ENCODE measurements around the gene SCAMP2. TPM values are rescaled to one million over a fixed set of nuclear protein-coding genes. Genes with fewer than 3 reads are reported as not detected.
A peak's percentile ranks its signal among the peaks of the same experiment; 100 is the strongest.

The SCAMP2 gene
- total and polyA plus RNA-seq, 4 donors = 51.2 to 122 (median 82.7) TPM

- WGBS, 2 donors = 85% methylated on average over 11 to 15 of the region's 15 CpGs
- no peak for ATAC-seq (ENCODE audit: insufficient read depth, low FRiP score)
These were observed 35.6 kb downstream of the SCAMP2 start for GRCh38 chr15:74837482-74838136.

GRCh38 chr15:74836846-74837245, 36.3 kb downstream of the SCAMP2 start:
- no peak overlapping the region for H3K9ac ChIP-seq (ENCODE audit: insufficient read depth in 1 of 2, low read length in 2 of 2)
- 91% methylated on average over 7 of the region's 7 CpGs for WGBS, 2 donors
- TF ChIP-seq CTCF (IDR thresholded peaks at IDR 0.05; ENCODE audit: control extremely low read depth, extremely low read depth) = no peak

More at GRCh38 chr15:74837482-74838136, 35.6 kb downstream of the SCAMP2 start:
- H3K27ac ChIP-seq (ENCODE audit: low read depth in 1 of 2, low read length in 1 of 2) = no peak overlapping the region
- DNase-seq = no peak
- H3K9me3 ChIP-seq (ENCODE audit: control insufficient read depth in 4 of 4, insufficient read depth in 3 of 4, low read length in 3 of 4) = no peaks in the 10 kb centered on the region
- peaks cover 0 to 4% (median 0%) of the 10 kb centered on the region in 5 donors for H3K4me1 ChIP-seq (ENCODE audit: control insufficient read depth in 5 of 5, insufficient read depth in 5 of 5, low read length in 5 of 5)
- TF ChIP-seq CTCF (IDR thresholded peaks at IDR 0.05; ENCODE audit: control extremely low read depth, extremely low read depth) = no peak
- H3K27me3 ChIP-seq (ENCODE audit: control insufficient read depth in 3 of 3, insufficient read depth in 3 of 3, low read length in 2 of 3) = peaks cover 0 to 2% (median 0%) of the 10 kb centered on the region in 3 donors
- H3K4me3 ChIP-seq = no peak overlapping the region
- peaks cover 0 to 29% (median 0%) of the 10 kb centered on the region in 4 donors for H3K36me3 ChIP-seq (ENCODE audit: control insufficient read depth in 4 of 4, insufficient read depth in 4 of 4, low read length in 4 of 4)
- H3K9ac ChIP-seq (ENCODE audit: insufficient read depth in 1 of 2, low read length in 2 of 2) = no peak overlapping the region

GRCh38 chr15:74835312-74835823, 37.8 kb downstream of the SCAMP2 start:
- Histone ChIP-seq H3K27me3 (ENCODE audit: control insufficient read depth in 3 of 3, insufficient read depth in 3 of 3, low read length in 2 of 3) (peaks cover 0 to 4% (median 0%) of the 10 kb centered on the region in 3 donors), H3K36me3 (ENCODE audit: control insufficient read depth in 4 of 4, insufficient read depth in 4 of 4, low read length in 4 of 4) (peaks cover 0 to 29% (median 0%) of the 10 kb centered on the region in 4 donors), H3K4me3 (no peak overlapping the region), H3K9me3 (ENCODE audit: control insufficient read depth in 4 of 4, insufficient read depth in 3 of 4, low read length in 3 of 4) (no peaks in the 10 kb centered on the region), H3K9ac (ENCODE audit: insufficient read depth in 1 of 2, low read length in 2 of 2) (no peak overlapping the region), H3K27ac (ENCODE audit: low read depth in 1 of 2, low read length in 1 of 2) (no peak overlapping the region), H3K4me1 (ENCODE audit: control insufficient read depth in 5 of 5, insufficient read depth in 5 of 5, low read length in 5 of 5) (no peaks in the 10 kb centered on the region)
- ATAC-seq (ENCODE audit: insufficient read depth, low FRiP score) (no peak), DNase-seq (peak in 1 of 3 donors; percentile 46)
- TF ChIP-seq CTCF (IDR thresholded peaks at IDR 0.05; ENCODE audit: control extremely low read depth, extremely low read depth) = peak; percentile 42
- 30 to 47% methylated on average over 5 of the region's 5 CpGs for WGBS, 2 donors

More at GRCh38 chr15:74836846-74837245, 36.3 kb downstream of the SCAMP2 start:
- Histone ChIP-seq H3K27ac (ENCODE audit: low read depth in 1 of 2, low read length in 1 of 2) (no peak overlapping the region), H3K36me3 (ENCODE audit: control insufficient read depth in 4 of 4, insufficient read depth in 4 of 4, low read length in 4 of 4) (peaks cover 0 to 29% (median 0%) of the 10 kb centered on the region in 4 donors), H3K9me3 (ENCODE audit: control insufficient read depth in 4 of 4, insufficient read depth in 3 of 4, low read length in 3 of 4) (no peaks in the 10 kb centered on the region), H3K4me3 (no peak overlapping the region), H3K27me3 (ENCODE audit: control insufficient read depth in 3 of 3, insufficient read depth in 3 of 3, low read length in 2 of 3) (peaks cover 0 to 4% (median 0%) of the 10 kb centered on the region in 3 donors), H3K4me1 (ENCODE audit: control insufficient read depth in 5 of 5, insufficient read depth in 5 of 5, low read length in 5 of 5) (no peaks in the 10 kb centered on the region)
- no peak for DNase-seq
- ATAC-seq (ENCODE audit: insufficient read depth, low FRiP score) = no peak

All from lung (tissue), 12 donors.